GM18870 (cell line): ENCODE measurements around the gene MARCHF2.
A peak's percentile ranks its signal among the peaks of the same experiment; 100 is the strongest.
"Not testable (repeated sequence)": the region's sequence is repeated elsewhere in the genome, so short reads cannot be mapped to it uniquely, and the experiment has no call there.

Experiments used
- ATAC-seq: cut with Tn5 transposase; IDR thresholded peaks from one replicate; pipeline ENCODE4 v1.9.1; 2021; ENCODE audit warnings: moderate library complexity; ENCODE audit not compliant: unreplicated experiment

The MARCHF2 gene

DNA sequence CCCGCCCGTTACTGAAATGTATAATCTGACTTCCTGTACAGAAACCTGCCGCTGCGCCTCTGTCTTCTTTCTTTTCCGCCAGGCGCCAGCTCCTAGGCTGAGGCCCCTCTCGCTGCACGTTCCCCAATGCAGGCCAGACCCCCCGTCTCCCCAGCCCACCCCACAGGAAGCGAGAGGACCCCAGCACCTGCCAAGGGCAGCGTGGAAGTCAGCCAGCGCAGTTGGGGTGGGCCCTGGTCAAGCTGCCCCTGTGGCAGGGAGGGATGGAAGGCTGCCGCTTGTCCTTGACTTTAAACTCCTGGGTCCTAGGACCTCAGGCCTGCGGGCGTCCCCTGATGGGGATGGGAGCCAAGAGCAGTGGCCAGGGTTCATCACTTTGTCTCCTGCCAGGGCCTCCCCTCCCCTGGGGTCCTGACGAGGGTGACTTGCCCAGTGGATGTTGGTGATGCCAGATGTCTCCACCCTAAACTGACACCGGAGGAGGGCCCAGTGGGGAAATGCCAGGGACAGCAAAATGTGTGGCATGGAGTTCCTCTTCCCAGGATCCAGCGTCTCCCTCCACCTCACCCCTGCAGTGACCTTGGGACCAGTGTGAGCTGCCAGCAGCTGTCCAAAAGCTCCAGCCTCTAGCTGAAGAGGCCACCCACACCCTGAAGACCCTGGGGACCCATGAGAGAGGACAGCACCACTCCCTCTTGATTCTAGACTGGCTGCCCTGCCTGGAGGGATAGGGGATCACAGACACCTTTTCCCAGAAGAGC is 8.5 kb upstream of the MARCHF2 start:
- no peak for ATAC-seq

DNA sequence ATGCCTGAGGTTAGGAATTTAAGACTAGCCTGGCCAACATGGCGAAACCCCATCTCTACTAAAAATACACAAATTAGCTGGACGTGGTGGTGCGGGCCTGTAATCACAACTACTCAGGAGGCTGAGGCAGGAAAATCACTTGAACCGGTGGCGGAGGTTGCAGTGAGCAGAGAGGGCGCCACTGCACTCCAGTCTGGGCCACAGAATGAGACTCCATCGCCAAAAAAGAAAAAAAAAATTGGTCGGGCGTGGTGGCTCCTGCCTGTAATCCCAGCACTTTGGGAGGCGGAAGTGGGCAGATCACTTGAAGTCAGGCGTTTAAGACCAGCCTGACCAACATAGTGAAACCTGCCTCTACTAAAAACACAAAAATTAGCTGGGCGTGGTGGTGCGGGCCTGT is 2.4 kb upstream of the MARCHF2 start:
- ATAC-seq = not testable (repeated sequence)

DNA sequence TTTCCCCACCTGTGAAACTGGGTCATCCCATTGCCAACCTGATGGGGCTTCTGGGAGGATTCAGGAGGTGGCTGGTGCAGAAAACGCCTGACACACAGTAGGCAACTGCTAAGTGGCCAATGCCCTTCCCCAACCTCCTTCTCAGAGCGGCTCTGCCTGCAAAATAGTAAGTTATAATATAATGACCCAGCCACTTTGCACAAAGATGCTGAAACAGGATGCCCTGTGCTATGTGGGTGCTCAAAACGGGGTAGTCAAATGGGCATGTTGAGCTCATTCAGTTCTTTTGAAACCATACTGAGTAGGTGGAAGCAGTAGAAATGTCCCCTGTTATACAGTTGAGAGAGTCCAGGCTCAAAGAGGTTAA is 507 bp downstream of the MARCHF2 start:
- no peak for ATAC-seq

DNA sequence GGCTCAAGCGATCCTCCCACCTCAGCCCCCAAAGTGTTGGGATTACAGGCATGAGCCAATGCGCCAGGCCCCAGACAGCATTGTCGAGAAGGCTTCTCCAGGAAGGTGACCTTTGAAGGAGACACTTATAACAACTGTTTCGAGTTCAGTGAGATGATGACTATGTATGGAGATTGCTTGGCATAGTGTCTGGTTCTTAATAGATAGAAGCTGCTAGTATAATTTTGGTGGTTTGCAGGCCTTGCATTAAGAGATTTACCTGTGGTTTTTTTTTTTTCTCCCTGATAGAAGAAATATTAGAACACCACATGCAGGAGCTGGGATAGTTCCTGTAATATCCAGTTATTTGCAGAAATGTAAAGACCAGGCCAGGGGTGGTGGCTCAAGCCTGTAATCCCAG is 3.7 kb downstream of the MARCHF2 start:
- ATAC-seq = no peak

DNA sequence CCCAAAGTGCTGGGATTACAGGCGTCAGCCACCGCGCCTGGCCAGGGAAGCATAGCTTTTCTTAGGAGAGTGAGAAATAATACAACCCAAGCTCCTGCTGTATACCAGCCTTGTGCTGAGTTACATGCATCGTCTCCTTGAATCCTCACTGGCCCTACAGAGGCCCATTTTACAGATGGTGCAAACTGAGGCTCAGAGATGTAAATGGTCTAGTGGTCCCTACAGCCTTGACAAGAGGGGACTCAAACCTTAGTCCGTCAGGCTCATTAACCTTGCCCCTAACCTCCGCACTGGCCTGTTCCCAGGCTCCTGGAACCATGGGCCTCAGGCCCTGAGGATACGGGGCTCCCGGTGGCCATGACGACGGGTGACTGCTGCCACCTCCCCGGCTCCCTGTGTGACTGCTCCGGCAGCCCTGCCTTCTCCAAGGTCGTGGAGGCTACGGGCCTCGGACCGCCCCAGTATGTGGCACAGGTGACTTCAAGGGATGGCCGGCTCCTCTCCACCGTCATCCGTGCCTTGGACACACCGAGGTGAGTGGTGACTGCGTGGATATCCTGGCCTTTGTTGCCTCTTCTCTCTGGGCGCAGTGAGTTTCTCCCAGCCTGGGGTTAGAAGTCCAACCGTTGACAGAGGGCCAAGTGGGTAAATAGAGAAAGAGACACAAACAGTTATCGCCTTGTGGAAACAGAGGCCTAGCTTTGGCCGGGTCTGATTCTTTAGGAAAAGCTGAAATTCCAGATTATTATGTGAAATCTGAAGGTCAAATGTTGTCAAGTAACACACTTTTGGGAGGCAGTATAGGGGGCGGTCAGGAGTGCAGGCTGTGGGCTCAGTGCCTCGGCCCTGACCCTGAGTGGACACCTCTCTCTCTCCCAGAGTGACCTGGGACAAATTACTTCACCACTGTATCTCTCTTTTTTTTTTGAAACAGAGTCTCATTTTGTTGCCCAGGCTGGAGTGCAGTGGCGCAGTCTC is 8.7 kb downstream of the MARCHF2 start:
- no peak for ATAC-seq

DNA sequence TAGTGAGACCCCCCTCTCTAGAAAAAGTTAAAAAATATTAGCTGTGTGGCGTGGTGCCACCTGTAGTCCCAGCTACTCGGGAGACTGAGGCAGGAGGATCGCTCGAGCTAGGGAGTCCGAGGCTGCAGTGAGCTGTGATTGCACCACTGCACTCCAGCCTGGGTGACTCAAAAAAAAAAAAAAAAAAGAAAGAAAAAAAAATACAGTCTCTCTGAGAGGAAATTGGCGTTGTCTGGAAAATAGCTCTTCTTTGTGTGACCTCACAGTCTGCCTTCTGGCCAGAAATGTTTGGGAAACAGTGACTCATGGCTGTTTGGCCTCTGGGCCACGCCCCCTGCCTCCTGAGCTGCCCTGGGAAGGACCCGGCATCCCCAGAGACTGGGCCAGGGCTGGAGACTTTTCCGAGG is 10.7 kb downstream of the MARCHF2 start:
- no peak for ATAC-seq

DNA sequence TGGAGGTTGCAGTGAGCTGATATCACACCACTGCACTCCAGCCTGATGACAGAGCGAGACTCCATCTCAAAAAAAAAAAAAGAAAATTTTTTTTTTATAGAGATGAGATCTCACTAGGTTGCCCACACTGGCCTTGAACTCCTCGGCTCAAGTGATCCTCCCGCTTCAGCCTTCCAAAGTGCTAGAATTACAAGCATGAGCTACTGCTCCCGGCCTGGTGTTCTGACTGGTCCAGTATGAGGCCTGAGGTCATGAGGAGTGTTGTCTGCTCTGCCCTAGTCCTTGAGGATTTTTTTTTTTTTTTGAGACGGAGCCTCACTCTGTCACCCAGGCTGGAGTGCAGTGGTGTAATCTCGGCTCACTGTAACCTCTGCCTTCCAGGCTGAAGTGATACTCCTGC is 12.2 kb downstream of the MARCHF2 start:
- not testable (repeated sequence) for ATAC-seq

DNA sequence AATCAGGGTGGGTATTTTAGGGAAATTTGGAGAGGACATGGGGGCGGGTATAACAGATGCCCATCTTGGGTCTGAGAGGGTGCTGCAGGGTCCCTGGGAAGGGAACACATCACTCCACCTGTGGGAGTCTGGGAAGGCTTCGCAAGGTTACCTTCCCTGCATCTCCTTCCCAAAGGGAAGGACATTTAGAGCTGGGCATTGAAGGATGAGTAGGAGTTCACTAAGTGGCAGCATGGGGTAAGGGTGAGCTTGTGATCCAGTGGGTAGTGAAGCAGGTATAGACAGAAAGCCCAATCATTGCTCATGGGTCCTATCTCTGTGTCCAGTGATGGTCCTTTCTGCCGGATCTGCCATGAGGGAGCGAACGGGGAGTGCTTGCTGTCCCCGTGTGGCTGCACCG is 13.2 kb downstream of the MARCHF2 start:
- no peak for ATAC-seq

DNA sequence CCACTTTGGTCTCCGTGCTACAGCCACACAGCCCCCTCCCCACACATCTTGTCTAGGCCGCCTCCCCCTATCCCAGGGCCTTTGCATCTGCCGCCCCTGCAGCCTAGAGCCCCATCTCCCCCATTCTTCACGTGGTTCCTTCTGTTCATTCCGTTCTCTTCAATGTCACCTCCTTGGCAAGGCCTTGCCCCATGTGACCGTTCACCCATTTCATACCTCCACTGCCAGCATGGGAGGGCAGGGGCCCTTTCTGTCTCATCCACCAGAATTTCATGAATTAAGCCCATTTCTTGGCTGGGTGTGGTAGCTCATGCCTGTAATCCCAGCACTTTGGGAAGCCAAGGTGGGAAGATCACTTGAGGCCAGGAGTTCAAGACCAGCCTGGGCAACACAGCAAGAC is 15.9 kb downstream of the MARCHF2 start:
- no peak for ATAC-seq

DNA sequence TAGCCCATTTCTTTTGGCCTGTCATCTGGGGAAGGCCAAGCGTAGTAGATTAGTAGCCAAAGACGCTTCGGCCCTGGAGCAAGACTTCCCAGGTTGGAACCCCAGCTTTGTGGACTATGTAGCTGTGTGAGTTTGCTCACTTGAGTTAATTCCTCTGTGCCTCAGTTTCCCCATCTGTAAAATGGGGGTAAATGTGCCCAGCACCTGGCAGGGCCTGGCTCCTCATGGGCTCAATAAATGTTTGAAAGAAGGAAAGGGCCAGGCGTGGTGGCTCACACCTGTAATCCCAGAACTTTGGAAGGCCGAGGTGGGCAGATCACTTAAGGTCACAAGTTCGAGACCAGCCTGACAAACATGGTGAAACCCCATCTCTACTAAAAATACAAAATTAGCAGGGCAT is 16.7 kb downstream of the MARCHF2 start:
- no peak for ATAC-seq

DNA sequence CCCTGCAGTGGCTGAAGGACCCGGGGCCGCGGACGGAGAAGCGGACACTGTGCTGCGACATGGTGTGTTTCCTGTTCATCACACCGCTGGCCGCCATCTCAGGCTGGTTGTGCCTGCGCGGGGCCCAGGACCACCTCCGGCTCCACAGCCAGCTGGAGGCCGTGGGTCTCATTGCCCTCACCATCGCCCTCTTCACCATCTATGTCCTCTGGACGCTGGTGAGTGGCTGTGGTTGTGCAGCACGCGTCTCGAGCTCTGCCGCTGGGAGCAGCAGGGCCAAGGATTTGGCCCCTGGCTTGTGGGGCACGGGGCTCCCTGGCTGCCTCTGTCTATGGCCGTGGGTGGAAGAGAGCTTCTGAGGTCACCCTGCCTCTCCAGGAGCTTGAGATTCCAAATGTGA is 17.5 kb downstream of the MARCHF2 start:
- no peak for ATAC-seq

DNA sequence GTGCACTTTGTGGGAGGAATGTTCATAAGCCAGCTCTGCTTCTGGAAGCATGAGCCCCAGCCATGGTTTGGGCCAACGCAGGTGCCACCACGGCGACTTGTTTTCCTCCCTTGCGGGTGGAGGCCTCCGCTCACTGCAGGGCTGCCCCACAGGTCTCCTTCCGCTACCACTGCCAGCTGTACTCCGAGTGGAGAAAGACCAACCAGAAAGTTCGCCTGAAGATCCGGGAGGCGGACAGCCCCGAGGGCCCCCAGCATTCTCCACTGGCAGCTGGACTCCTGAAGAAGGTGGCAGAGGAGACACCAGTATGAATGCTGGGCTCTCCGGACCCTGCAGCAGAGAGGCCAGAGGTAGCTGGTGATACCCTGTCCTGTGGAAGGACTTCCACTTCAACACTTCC is 25.1 kb downstream of the MARCHF2 start:
- ATAC-seq = no peak

DNA sequence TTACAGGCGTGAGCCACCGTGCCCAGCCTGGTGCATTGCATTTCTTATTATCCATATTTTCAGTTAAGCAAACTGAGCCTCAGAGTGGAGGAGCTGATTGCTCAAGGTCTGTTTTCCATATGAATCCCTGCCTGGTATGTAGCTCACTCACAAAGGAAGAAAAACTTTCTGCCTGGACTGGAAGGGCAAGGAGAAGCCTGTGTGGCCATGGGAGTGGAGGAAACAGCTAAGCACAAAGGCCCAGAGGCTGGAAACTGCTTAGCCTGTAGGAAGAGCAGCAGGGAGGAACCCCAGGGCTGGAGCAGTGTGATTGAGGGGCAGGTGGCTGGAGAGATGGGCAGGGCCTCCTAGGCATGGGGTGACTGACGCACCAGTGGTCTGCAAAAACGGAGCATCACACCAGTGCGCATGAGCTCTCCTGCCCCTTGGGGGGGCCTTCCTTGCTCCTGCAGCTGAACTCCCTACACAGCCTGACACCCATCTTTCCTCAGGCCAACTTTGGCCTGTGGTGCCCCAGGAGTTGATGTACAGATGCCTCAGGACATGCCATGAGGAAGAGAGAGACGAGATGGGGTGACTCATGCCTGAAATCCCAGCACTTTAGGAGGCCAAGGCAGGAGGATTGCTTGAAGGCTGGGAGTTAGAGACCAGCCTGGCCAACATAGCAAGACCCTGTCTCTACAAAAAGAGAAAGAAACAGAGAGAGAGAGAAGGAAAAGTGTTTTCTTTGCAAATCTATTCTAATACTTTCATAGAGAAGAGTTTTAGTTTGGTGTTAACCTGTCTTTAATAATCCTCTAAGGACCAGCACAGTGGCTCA is 28.8 kb downstream of the MARCHF2 start:
- no peak for ATAC-seq

DNA sequence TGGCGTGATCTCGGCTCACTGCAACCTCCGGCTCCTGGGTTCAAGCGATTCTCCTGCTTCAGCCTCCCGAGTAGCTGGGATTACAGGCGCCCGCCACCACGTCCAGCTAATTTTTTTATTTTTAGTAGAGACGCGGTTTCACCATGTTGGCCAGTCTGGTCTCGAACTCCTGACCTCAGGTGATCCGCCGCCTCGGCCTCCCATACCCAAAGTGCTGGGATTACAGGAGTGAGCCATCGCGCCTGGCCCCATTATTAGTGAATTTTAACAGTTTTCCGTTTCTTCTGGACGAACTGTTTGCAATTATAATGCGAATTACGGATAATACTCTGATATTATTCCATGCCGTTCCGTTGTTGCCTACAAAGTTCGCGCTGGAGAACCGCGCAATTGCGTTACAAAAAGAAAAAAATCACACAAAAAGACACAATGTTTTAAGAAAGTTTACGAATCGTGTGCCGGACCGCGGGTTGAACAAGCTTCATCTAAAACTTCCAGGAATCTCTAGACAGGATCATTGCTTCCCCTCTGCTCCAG is 31.1 kb downstream of the MARCHF2 start:
- not testable (repeated sequence) for ATAC-seq

DNA sequence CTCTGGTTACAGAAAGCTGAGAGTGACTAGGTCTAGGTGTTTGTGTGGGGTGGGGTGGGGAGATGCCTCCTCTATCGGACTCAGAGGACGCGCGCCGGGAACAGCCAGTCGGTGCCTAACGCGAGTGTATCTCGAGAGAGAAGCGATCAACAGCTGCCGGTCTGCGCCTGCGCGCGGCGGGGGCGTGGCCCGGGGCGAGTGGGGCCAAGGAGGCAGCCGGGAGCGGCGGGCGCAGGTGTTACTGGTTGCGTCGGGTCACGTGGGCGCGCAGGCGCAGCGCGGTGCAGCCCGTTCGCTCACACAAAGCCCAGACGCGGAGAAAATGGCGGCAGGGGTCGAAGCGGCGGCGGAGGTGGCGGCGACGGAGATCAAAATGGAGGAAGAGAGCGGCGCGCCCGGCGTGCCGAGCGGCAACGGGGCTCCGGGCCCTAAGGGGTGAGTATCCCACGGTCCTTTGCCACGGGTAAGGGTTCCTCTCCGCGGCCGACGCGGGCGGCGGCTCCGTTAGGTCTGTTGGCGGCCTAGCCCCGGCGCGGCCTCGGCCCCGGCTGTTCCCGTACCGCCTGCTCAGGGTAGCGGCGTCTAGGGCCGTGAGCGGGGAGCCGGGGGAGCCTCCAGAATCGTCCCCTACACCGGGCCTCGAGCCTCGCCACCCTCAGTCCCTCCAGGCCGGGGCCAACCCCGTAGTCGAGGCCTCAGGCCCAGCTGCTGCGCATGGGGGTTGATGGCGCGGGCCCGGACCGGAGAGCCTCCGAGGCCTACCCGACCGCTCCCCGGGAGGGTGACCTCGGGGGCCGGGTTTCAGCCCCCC is 31.8 kb downstream of the MARCHF2 start, which contains the start of gene HNRNPM:
TSS of gene HNRNPM (plus strand) at position 299 of the 811 bp plus-strand sequence. CDS start at position 323, 24 bp downstream.
- peak; percentile 70 for ATAC-seq

DNA sequence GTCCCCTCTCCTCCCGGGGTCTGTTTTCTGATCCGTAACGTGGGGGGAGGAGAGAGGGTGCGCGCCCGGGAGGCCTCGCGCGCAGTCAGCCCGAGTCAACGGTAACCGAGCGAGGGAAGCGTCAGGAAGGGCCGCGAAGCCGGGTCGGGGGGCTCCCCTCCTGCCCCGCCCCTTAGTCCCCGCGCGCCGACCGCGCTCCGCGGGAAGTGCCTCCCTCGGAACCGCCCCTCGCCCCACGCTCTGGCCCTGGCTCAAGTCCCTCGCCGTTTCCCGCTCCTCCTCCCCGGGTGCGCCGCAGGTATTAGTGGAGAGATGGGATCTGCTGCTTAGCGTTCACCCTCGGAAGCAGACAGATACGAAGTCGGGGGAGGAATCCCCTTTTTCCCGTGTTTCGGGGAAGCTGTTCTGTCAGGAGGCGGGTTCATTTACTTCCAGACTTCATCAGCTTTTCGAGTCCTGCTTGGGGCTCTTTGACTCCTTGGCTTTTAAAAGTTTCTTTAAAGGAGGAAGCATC is 32.4 kb downstream of the MARCHF2 start:
- ATAC-seq = no peak

DNA sequence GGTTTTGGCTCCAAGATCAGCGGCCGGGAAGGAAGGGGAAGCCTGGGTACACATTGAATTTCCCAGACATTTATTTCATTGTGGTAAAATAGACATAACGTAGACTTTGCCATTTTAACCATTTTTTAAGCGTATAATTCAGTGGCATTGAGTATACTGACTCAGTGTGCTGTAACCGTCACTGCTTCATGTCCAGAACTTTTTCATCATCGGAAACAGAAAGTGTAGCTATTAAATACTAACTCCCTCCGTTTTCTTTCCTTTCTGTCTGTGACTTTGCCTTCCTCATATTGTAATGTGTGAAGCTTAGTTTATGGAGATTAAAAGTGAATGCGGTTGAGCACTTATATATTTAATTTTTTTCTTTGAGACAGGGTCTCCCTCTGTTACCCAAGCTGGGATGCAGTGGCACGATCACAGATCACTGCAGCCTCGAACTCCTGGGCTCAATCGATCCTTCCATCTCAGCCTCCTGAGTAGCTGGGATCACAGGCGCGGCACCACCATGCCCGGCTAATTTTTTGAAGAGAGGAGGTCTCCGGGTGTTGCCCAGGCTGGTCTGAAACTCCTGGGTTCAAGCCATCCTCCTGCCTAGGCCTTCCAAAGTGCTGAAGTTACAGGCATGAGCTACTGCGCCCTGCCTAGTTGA is 33.1 kb downstream of the MARCHF2 start:
- no peak for ATAC-seq

DNA sequence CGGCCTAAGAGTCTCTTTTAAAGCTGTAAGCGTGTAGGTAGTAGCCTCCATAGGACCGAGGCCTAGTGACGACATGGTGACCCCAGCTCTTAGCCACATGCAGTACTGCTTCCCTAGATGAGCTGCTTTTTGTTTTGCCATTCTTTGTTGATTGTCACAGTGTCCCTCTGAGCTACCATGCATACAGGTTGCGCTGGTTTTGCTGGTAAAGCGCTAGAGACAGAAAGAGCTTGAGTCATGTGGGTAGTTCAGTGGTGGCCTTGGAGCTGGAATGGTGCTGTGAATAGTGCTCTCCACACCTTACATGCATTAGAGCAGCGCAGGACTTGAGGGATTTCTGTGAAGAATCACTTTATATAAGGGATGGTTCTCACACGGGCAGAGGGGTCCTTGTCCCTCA is 36.7 kb downstream of the MARCHF2 start:
- no peak for ATAC-seq

DNA sequence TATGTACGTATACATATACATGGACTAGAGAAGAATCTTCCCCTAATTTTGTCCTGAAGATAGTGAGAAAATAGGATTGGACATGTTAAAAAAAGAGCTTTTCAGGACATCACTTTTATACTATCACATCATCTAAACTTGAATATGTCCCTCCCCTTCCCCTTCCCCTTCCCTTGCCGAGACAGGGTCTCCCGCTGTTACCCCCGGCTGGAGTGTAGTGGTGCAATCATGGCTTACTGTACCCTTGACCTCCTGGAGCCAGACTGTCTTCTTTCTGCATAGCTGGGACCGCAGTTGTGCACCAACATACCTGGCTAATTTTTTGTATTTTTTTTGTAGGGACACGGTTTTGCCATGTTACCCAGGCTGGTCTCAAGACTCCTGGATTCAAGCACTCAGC is 38.3 kb downstream of the MARCHF2 start:
- ATAC-seq = no peak
